NB4 (cell line): Measurements from ENCODE around the gene RHBDD1.

Experiments used
- MYC ChIP-seq: IDR thresholded peaks from 2 replicates; pipeline ENCODE4 v1.6.1; 2011; ENCODE audit warnings: low read depth, low read length
- TF ChIP-seq, protein P1 (sequence below): IDR thresholded peaks from 2 replicates; pipeline ENCODE4 v1.6.1; 2011; ENCODE audit warnings: low read depth, low read length
- TF ChIP-seq, protein P2 (sequence below): IDR thresholded peaks from one replicate; pipeline ENCODE4 v1.5.1; 2012; ENCODE audit warnings: low read depth, low read length

DNA sequence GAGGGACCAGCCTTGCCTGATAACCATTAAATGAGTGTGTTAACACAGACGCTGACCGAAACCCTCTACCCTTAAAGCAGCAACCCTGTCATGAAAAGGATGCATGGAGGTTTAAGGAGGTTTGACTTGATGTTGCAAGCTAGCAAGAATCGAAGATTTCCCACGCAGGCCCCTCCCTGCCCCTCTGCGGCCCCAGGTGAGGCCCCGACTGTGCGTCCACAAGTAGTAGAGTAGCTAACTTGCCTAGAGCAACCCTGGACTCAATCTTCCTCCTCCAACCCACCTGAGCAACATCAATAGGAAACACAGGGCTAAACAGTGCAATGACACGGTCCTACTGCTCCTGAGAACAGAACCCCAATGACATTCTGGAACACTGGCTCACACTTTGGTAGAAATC is 178.0 kb downstream of the RHBDD1 start:
- TF ChIP-seq, protein P1, sequence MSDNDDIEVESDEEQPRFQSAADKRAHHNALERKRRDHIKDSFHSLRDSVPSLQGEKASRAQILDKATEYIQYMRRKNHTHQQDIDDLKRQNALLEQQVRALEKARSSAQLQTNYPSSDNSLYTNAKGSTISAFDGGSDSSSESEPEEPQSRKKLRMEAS = no peak
- TF ChIP-seq, protein P2, sequence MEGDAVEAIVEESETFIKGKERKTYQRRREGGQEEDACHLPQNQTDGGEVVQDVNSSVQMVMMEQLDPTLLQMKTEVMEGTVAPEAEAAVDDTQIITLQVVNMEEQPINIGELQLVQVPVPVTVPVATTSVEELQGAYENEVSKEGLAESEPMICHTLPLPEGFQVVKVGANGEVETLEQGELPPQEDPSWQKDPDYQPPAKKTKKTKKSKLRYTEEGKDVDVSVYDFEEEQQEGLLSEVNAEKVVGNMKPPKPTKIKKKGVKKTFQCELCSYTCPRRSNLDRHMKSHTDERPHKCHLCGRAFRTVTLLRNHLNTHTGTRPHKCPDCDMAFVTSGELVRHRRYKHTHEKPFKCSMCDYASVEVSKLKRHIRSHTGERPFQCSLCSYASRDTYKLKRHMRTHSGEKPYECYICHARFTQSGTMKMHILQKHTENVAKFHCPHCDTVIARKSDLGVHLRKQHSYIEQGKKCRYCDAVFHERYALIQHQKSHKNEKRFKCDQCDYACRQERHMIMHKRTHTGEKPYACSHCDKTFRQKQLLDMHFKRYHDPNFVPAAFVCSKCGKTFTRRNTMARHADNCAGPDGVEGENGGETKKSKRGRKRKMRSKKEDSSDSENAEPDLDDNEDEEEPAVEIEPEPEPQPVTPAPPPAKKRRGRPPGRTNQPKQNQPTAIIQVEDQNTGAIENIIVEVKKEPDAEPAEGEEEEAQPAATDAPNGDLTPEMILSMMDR = no peak
- no peak for TF ChIP-seq MYC
